Esophagus squamous epithelium (tissue), 4 donors: ENCODE results near the gene GZMB.

Experiments used
- CTCF ChIP-seq, 6 experiments: fragments of 450-650 bp in 4 of 6; fragments of 200-600 bp in 2 of 6; sonication (generic) in 2 of 6; IDR thresholded peaks; one replicate each; pipeline ENCODE4 v1.5.1; 2016 to 2019; ENCODE audit warnings: antibody characterized with exemption in 6 of 6, mild to moderate bottlenecking in 4 of 6, moderate library complexity in 4 of 6
- POLR2A ChIP-seq, 4 donors: fragments of 450-650 bp; IDR thresholded peaks; one replicate each; pipeline ENCODE4 v1.6.1; 2017; ENCODE audit warnings: antibody characterized with exemption in 4 of 4, mild to moderate bottlenecking in 4 of 4, moderate library complexity in 3 of 4

GRCh38 chr14:24630872-24631477 is 3.0 kb downstream of the GZMB start:
- TF ChIP-seq CTCF (IDR thresholded peaks at IDR 0.05): no peak
- no peak for TF ChIP-seq POLR2A (IDR thresholded peaks at IDR 0.05)
